HAP-1 (cell line): ENCODE measurements around the gene ARHGAP1.

Source experiments
- DNase-seq, 2 experiments: peaks; one replicate each; pipeline ENCODE4 v3.0.0-alpha.2; 2016 to 2020; ENCODE audit warnings: low spot score in 2 of 2
- H3K27me3 ChIP-seq: fragments of 250-450 bp; sonication (Bioruptor Pico); 2 replicates; pipeline ENCODE4 v1.5.1; 2020; ENCODE audit warnings: low read depth, mild to moderate bottlenecking, moderate library complexity
- H3K36me3 ChIP-seq: fragments of 250-450 bp; sonication (Bioruptor Pico); replicated peaks from 2 replicates; pipeline ENCODE4 v1.5.1; 2020; ENCODE audit warnings: mild to moderate bottlenecking
- H3K4me1 ChIP-seq: fragments of 250-450 bp; sonication (Bioruptor Pico); 2 replicates; pipeline ENCODE4 v1.5.1; 2020; ENCODE audit warnings: mild to moderate bottlenecking
- H3K4me3 ChIP-seq: fragments of 250-450 bp; sonication (Bioruptor Pico); 2 replicates; pipeline ENCODE4 v1.5.1; 2020; ENCODE audit warnings: mild to moderate bottlenecking, moderate library complexity
- H3K9me3 ChIP-seq: fragments of 250-450 bp; sonication (Bioruptor Pico); 2 replicates; pipeline ENCODE4 v1.5.1; 2020; ENCODE audit warnings: mild to moderate bottlenecking, moderate library complexity
- in situ Hi-C: fragments of 300-500 bp; cut with MboI; formaldehyde crosslinking; loops from 3 replicates; pipeline ENCODE4 v1.14.3; 2020; ENCODE audit warnings: low sequenced_read_pairs, inconsistent platforms, mixed read lengths

The ARHGAP1 gene

DNA sequence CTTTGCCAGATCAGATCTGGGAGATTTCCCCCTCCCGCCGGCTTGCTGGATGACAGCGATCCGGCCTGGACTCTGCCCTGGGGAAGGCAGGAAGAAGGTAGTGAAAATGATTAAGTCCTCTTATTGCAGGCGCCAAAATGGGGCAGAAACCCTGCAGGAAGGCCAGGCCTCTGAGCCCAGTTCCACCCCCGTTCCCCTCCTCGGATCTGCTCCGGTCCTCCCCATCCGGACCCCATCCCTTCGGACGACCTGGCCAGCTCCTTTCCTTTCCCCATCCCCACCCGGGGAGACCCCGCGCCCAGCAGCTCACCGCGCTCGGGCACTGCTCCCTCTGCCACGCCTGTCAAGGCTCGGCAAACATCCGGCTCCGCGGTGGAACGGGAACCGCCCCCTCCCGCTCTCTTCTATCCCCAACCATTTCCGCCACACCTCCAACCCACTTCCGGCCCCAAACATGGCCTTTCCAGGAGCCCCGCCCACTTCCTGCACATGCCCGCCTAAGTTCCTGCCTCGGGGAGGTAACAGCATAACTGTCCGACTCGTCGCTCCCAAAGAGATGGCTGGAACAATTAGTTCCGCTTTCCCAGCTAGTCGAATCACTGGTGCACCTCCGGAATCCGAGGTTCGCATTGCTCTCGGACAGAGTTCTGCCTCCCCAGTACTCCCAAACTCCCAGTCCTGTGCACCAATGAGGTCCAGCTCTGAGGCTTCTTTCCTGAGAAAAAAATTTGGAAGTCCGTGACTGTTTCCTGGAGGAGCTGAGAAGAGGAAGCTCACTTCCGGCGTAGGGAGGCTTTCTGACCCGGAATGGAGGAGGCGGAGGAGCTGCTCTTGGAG, at the start of gene ARHGAP1, which contains the start of gene ZNF408:
Gene ARHGAP1 (minus strand): TSS at position 379 of the 837 bp plus-strand sequence. CDS start 4,512 bp downstream, outside the sequence.
Gene ZNF408 (plus strand): TSS at position 791 of the 837 bp plus-strand sequence. CDS start 17 bp downstream, at position 808.
- H3K36me3 ChIP-seq, result peaks cover 36% of the 10 kb centered on the region
- peak within 1 kb of the TSS; percentile 83 for H3K4me3 ChIP-seq
- H3K9me3 ChIP-seq, result no peaks in the 10 kb centered on the region
- in situ Hi-C loops, result no loop called here
- peak; percentile 95 to 100 for DNase-seq
- no peaks in the 10 kb centered on the region for H3K27me3 ChIP-seq
- H3K4me1 ChIP-seq, result peaks cover 7% of the 10 kb centered on the region

DNA sequence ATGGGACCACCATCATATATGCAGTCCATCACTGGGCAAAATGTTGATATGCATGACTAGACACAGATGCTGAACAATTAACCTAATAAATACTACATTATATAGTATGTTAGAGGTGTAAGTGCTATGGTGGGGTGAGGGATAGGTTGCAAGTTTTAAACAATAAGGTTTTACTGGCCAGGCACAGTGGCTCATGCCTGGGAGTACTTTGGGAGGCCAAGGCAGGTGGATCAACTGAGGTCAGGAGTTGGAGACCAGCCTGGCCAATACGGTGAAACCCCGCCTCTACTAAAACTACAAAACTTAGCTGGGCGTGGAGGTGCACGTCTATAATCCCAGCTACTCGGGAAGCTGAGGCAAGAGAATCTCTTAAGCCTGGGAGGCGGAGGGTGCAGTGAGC, 46.7 kb upstream of the ARHGAP1 start:
- H3K27me3 ChIP-seq, result no peaks in the 10 kb centered on the region
- DNase-seq, result no peak
- peaks cover 97% of the 10 kb centered on the region for H3K36me3 ChIP-seq
- no peaks in the 10 kb centered on the region for H3K4me1 ChIP-seq
- H3K9me3 ChIP-seq, result no peaks in the 10 kb centered on the region
- no peak overlapping the region for H3K4me3 ChIP-seq
- in situ Hi-C loops, result loop anchor here (10.0 kb wide), 1 partner anchor 48 kb away; no protein-coding TSS in a partner anchor

DNA sequence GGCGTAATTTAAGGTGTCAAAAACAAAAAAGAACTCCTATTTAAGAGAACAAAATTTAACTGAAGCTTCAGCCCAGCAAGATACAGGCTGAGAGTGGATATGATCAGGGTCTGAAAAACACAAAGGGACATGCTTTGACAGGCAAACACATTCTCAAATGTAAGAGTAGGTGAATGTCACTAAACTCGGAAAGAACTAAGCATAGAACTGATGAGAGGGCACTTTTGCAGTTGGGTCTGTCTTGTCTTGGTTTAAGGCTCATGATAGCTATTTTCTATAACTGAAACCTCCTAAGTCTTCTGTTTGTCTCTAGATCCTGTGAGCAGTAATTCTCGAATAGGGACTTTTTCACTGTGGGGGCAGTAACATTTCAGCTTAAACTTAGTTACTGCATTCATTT, 45.6 kb upstream of the ARHGAP1 start:
- Histone ChIP-seq H3K4me1 (no peaks in the 10 kb centered on the region), H3K9me3 (no peaks in the 10 kb centered on the region), H3K27me3 (no peaks in the 10 kb centered on the region), H3K36me3 (peaks cover 100% of the 10 kb centered on the region), H3K4me3 (no peak overlapping the region)
- no peak for DNase-seq
- in situ Hi-C loops, result loop anchor here (10.0 kb wide), 1 partner anchor 49 kb away; no protein-coding TSS in a partner anchor

DNA sequence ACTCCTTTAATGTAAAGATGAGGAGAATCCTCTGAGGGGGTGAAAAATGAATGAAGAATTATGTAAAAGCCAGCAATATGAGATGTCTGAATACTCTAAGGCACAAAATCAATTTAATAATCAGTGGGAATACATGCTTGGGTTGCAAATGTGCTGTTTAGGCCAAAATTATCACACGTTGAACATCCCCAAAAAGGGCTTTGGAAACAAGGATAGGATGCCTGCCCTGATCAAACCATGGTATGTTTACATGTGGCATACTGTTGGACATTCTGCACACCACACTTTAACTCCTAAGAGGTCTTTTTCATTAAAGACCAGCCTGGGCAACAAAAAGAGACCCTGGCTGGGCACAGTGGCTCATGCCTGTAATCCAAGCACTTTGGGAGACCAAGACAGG, 44.9 kb upstream of the ARHGAP1 start:
- in situ Hi-C loops, result loop anchor here (10.0 kb wide), 1 partner anchor 49 kb away; no protein-coding TSS in a partner anchor
- H3K9me3 ChIP-seq, result no peaks in the 10 kb centered on the region
- peaks cover 97% of the 10 kb centered on the region for H3K36me3 ChIP-seq
- H3K27me3 ChIP-seq, result no peaks in the 10 kb centered on the region
- no peak for DNase-seq
- H3K4me3 ChIP-seq, result no peak overlapping the region
- no peaks in the 10 kb centered on the region for H3K4me1 ChIP-seq

DNA sequence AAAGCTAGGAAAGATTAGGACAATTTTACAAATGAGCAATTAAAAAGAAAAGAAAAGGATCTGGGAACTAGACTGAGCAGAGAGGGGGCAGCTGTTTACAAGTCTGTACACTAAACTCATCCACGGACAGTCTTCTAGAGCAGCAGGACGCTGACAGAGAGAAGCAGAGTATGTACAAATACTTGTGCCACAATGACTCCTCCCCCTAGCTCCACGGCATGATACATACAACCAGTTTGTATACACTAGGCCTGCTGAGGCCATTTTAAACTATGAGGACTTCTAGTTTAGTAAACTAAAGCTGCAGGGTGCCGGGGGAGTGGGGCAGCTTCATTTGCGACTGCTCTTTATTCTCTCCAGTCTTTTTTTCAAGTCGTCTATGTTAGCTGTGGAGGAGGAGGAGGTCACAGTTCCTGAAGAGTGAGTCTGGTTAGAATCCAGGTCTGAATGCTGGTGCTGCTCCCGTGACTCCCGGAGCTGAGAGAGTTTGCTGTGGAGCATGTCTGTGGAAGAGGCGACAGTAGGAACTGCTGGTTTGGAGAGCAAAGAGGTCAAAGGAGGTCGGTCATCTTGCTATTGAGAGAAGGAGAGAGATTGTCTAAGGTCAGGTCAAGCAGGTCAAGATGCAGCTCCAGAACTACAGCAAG, 43.4 kb upstream of the ARHGAP1 start:
- no peak overlapping the region for H3K4me3 ChIP-seq
- in situ Hi-C loops, result loop anchor here (10.0 kb wide), 1 partner anchor 51 kb away; no protein-coding TSS in a partner anchor
- peaks cover 86% of the 10 kb centered on the region for H3K36me3 ChIP-seq
- no peak for DNase-seq
- H3K27me3 ChIP-seq, result no peaks in the 10 kb centered on the region
- H3K4me1 ChIP-seq, result no peaks in the 10 kb centered on the region
- no peaks in the 10 kb centered on the region for H3K9me3 ChIP-seq

DNA sequence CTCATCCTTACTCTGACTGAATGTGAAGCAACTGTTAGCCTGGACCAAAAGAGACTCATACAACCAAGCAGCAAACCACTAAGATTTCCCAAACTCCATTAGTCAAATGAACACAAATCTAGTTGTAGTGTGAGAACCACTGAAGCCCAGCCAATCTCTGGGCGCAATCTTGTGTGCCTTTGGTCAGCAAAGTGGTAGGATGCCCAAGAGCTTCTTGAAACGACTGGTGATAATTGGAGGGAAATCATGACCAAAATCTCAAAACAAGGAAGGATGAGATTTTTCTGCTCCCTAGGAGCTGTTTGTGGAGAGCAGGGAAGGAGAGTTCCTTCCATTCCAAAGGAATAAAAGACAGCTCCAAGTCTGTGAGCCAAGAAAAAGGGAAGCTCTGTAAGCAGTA, 42.6 kb upstream of the ARHGAP1 start:
- H3K4me1 ChIP-seq, result no peaks in the 10 kb centered on the region
- in situ Hi-C loops, result loop anchor here (10.0 kb wide), 1 partner anchor 52 kb away; no protein-coding TSS in a partner anchor
- DNase-seq, result no peak
- H3K9me3 ChIP-seq, result no peaks in the 10 kb centered on the region
- H3K4me3 ChIP-seq, result no peak overlapping the region
- peaks cover 78% of the 10 kb centered on the region for H3K36me3 ChIP-seq
- no peaks in the 10 kb centered on the region for H3K27me3 ChIP-seq

DNA sequence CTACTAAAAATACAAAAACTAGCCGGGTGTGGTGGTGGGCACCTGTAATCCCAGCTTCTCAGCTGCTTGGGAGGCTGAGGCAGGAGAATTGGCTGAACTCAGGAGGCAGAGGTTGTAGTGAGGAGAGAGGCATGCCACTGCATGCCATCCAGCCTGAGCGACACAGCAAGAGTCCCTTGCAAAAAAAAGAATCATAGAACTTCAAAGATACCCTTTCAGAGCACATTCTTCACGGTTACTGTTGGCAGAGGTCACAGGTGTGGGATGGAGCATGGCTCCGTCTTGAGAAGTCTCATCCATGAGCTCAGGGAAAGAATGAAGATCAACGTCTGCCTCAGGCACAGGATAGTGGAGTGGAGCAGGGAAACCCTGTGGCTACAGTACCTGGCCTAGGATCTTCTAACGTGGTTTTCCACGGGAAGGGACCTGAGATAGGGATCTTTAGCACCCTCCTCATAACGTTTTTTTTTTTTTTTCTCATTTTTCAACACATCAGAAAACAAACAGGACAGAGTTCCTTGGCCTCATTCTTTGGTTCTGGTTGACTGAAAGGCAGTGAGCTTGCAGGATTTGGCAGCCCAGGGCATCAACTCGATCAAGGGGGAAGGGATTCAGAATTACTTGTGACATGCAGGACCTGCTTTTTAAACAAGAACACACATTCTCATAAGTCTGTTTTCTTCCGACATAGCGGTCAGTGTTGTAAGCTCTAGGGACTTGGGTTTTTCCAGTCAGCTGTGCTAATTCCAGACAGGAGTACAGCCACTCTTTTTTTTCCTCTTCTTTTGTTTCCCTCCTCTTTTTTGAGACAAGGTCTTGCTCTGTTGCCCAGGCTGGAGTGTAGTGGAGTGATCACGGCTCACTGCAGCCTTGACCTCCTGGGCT, 41.4 kb upstream of the ARHGAP1 start:
- in situ Hi-C loops, result loop anchor here (10.0 kb wide), 1 partner anchor 53 kb away; no protein-coding TSS in a partner anchor
- peaks cover 66% of the 10 kb centered on the region for H3K36me3 ChIP-seq
- DNase-seq, result no peak
- no peaks in the 10 kb centered on the region for H3K27me3 ChIP-seq
- no peak overlapping the region for H3K4me3 ChIP-seq
- no peaks in the 10 kb centered on the region for H3K4me1 ChIP-seq
- no peaks in the 10 kb centered on the region for H3K9me3 ChIP-seq

DNA sequence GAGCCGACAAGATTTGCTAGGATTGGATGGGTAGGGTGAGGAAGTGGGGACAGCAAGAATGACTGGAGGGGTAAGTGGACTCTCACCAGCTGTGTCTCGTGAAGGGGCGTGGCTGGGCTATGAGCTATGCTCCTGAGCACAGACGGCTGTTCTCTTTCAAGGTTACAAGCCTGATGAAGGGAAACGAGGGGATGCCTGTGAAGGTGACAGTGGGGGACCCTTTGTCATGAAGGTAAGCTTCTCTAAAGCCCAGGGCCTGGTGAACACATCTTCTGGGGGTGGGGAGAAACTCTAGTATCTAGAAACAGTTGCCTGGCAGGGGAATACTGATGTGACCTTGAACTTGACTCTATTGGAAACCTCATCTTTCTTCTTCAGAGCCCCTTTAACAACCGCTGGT, 38.5 kb upstream of the ARHGAP1 start:
- Histone ChIP-seq H3K4me3 (no peak overlapping the region), H3K27me3 (no peaks in the 10 kb centered on the region), H3K4me1 (no peaks in the 10 kb centered on the region), H3K36me3 (peaks cover 37% of the 10 kb centered on the region), H3K9me3 (no peaks in the 10 kb centered on the region)
- no peak for DNase-seq
- in situ Hi-C loops, result no loop called here

DNA sequence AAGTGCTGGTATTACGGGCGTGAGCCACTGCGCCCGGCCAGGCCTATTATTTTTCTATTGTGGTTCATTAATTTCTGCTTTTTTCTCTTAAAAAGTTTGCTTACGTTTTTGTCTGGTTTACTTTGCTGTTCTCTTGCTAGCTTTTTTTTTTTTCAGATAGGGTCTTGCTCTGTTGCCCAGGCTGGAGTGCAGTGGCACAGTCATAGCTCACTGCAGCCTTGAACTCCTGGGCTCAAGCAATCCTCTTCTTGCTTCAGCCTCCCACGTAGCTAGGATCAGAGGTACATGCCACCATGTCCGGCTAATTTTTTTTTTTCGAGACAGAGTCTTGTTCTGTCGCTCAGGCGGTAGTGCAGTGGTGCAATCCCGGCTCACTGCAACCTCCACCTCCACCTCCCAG, 37.3 kb upstream of the ARHGAP1 start:
- in situ Hi-C loops, result no loop called here
- no peak for DNase-seq
- Histone ChIP-seq H3K36me3 (peaks cover 25% of the 10 kb centered on the region), H3K9me3 (no peaks in the 10 kb centered on the region), H3K4me1 (no peaks in the 10 kb centered on the region), H3K4me3 (no peak overlapping the region), H3K27me3 (no peaks in the 10 kb centered on the region)

DNA sequence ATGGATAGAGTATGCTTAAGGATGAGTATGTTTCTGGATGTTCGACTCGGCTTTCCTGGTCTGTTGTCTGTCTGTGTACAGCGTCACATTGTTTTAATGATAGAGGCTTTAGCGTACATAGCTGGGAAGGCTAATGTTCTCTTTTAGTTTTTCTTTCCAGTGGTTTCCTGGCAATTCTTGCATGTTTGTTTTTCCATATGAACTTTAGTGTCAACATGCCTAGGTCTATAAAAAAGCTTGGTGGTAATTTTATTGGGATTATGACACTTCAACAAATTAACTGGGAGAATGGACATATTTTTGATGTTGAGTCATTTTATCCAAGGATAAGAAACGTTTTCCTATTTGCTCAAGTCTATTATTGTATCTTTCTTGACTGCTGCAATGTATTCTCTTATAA, 36.2 kb upstream of the ARHGAP1 start:
- Histone ChIP-seq H3K4me3 (no peak overlapping the region), H3K36me3 (peaks cover 14% of the 10 kb centered on the region), H3K27me3 (no peaks in the 10 kb centered on the region), H3K9me3 (no peaks in the 10 kb centered on the region), H3K4me1 (no peaks in the 10 kb centered on the region)
- in situ Hi-C loops, result no loop called here
- no peak for DNase-seq

DNA sequence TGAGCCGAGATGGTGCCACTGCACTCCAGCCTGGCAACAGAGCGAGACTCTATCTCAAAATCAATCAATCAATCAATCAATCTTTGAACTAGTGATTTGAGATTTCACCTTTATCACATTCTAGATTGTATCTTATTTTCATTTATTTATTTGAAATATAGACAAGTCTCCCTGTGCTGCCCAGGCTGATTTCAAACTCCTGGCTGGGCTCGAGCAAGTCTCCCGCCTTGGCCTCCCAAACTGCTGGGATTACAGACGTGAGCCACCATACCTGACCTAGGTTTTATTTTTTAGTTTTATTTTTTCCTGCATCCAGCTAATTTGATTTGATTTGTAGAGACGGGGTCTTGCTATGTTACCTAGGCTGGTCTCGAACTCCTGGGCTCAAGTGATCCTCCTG, 35.7 kb upstream of the ARHGAP1 start:
- in situ Hi-C loops, result no loop called here
- DNase-seq, result no peak
- no peaks in the 10 kb centered on the region for H3K4me1 ChIP-seq
- no peaks in the 10 kb centered on the region for H3K27me3 ChIP-seq
- H3K36me3 ChIP-seq, result peaks cover 10% of the 10 kb centered on the region
- no peaks in the 10 kb centered on the region for H3K9me3 ChIP-seq
- no peak overlapping the region for H3K4me3 ChIP-seq

DNA sequence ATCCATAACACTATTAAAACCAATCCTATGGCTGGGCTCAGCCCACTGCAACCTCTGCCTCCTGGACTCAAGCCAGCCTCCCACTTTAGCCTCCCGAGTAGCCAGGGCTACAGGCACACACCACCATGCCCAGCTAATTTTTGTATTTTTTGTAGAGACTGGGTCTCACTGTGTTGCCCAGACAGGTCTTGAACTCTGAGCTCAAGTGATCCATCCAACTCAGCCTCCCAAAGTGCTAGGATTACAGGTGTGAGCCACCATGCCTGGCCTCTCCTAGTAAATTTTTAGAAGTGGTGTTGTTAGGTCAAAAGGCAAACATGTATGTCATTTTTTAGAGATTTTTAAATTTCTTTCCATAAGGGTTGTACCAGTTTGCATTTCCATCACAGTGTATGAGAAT, 32.8 kb upstream of the ARHGAP1 start:
- DNase-seq, result no peak
- no peak overlapping the region for H3K4me3 ChIP-seq
- in situ Hi-C loops, result no loop called here
- H3K36me3 ChIP-seq, result no peaks in the 10 kb centered on the region
- no peaks in the 10 kb centered on the region for H3K4me1 ChIP-seq
- no peaks in the 10 kb centered on the region for H3K9me3 ChIP-seq
- H3K27me3 ChIP-seq, result no peaks in the 10 kb centered on the region

DNA sequence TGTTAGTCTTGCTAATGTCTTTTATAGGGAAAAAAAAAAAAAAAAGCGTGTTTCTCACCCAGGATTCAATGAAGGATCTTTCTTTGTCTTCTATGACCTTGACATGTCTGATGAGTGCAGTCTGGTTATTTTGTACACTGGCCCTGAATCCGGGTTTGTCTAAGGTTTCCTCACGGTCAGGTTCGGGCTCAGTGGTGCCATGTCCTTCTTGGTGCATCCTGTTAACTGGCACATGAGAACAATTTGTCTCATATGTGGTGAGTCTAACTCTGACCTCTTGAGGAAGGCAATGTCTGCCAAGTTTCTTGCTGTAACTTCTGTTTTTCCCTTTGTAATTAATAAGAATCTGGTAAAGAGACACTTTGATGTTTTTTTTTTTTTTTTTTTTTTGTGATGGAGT, 31.1 kb upstream of the ARHGAP1 start:
- no peak for DNase-seq
- Histone ChIP-seq H3K36me3 (no peaks in the 10 kb centered on the region), H3K4me3 (no peak overlapping the region), H3K27me3 (no peaks in the 10 kb centered on the region), H3K4me1 (no peaks in the 10 kb centered on the region), H3K9me3 (no peaks in the 10 kb centered on the region)
- in situ Hi-C loops, result no loop called here
